Left lung (tissue), 10 donors: Measurements from ENCODE around the gene IKZF2. TPM values are rescaled to one million over a fixed set of nuclear protein-coding genes. Genes with fewer than 3 reads are reported as not detected.

Experiments
- ATAC-seq: fragments of 200-7000 bp; cut with Tn5 transposase; one replicate; pipeline ENCODE4 v1.9.1; 2020; ENCODE audit warnings: moderate library complexity
- DNase-seq, 4 donors: peaks; one replicate each; pipeline ENCODE4 v3.0.0-alpha.2; 2013 to 2020
- H3K27ac ChIP-seq, 2 donors: fragments of 200-600 bp; sonication (generic) in 1 of 2; one replicate each; pipeline versions ENCODE4 v1.5.0 to v1.8.0; 2020 to 2021
- H3K27me3 ChIP-seq, 2 donors: fragments of 200-600 bp; sonication (generic) in 1 of 2; one replicate each; pipeline versions ENCODE4 v1.5.0 to v1.8.0; 2020 to 2021
- H3K36me3 ChIP-seq, 2 donors: fragments of 200-600 bp; sonication (generic) in 1 of 2; one replicate each; pipeline versions ENCODE4 v1.5.0 to v1.8.0; 2020 to 2021
- H3K4me1 ChIP-seq, 2 donors: fragments of 200-600 bp; one replicate each; pipeline ENCODE4 v1.8.0; 2021
- H3K4me3 ChIP-seq, 2 donors: fragments of 200-600 bp; sonication (generic) in 1 of 2; one replicate each; pipeline versions ENCODE4 v1.5.0 to v1.8.0; 2020 to 2021; ENCODE audit warnings: mild to moderate bottlenecking in 1 of 2
- H3K9me3 ChIP-seq, 2 donors: fragments of 200-600 bp; sonication (generic) in 1 of 2; one replicate each; pipeline versions ENCODE4 v1.5.0 to v1.8.0; 2020 to 2021
- intact Hi-C, 2 donors: fragments of 100-400 bp; cut with DNase I; formaldehyde crosslinking; loops; one replicate each; pipeline versions ENCODE4 v1.11.2 to v1.14.2; 2022
- polyA plus RNA-seq, 6 donors: library from polyadenylated mRNA; unstranded; fragments of 120-200 nt; gene quantifications; one replicate each; pipeline ENCODE4 v1.2.1, GENCODE V29; 2013; ENCODE audit not compliant: insufficient read length in 6 of 6
- total RNA-seq, 2 donors: library from RNA; stranded (reverse); fragmentation: NEBNext Ultra II Directional; extraction: Animal tissue kit (Norgen Biotek cat#: 25700); gene quantifications; one replicate each; pipeline ENCODE4 v1.2.1, GENCODE V29; 2021
- TF ChIP-seq, protein P1 (sequence below), 2 donors: fragments of 200-600 bp; sonication (generic) in 1 of 2; IDR thresholded peaks; one replicate each; pipeline versions ENCODE4 v1.5.0 to v1.8.0; 2021; ENCODE audit warnings: antibody characterized with exemption in 2 of 2
- donor health status: DM: no; HTN: yes; CAD: no.
- donor health status: DM: no; HTN: no; CAD: no.

The IKZF2 gene
- total and polyA plus RNA-seq, 8 donors, result 9.6 to 15.4 (median 12.2) TPM

DNA sequence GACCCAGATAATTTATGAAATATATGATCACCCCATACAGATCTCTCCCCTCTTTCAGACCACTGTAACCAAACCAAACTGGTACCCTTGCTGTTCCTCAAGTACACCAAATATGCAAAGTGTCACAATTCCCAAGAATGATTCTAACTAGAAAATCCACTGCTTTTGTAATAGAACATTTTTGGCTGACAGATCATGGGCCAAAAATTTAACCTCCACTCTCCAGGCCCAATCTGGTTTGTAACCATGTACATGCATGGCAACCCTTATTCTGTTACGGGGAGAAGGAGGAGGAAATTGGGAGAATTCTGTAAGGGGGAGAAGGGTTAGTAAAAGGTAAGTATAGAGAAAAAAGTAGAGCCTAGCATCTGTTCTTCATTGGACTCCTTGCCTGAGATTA, 62.0 kb downstream of the IKZF2 start:
- TF ChIP-seq, protein P1, sequence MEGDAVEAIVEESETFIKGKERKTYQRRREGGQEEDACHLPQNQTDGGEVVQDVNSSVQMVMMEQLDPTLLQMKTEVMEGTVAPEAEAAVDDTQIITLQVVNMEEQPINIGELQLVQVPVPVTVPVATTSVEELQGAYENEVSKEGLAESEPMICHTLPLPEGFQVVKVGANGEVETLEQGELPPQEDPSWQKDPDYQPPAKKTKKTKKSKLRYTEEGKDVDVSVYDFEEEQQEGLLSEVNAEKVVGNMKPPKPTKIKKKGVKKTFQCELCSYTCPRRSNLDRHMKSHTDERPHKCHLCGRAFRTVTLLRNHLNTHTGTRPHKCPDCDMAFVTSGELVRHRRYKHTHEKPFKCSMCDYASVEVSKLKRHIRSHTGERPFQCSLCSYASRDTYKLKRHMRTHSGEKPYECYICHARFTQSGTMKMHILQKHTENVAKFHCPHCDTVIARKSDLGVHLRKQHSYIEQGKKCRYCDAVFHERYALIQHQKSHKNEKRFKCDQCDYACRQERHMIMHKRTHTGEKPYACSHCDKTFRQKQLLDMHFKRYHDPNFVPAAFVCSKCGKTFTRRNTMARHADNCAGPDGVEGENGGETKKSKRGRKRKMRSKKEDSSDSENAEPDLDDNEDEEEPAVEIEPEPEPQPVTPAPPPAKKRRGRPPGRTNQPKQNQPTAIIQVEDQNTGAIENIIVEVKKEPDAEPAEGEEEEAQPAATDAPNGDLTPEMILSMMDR (IDR thresholded peaks at IDR 0.05), result no peak
- no peak for DNase-seq
- ATAC-seq, result no peak
- Histone ChIP-seq H3K27me3 (no peaks in the 10 kb centered on the region), H3K36me3 (no peaks in the 10 kb centered on the region), H3K4me3 (no peak overlapping the region), H3K27ac (no peak overlapping the region), H3K4me1 (no peaks in the 10 kb centered on the region), H3K9me3 (no peaks in the 10 kb centered on the region)
- intact Hi-C loops, result no loop called here

DNA sequence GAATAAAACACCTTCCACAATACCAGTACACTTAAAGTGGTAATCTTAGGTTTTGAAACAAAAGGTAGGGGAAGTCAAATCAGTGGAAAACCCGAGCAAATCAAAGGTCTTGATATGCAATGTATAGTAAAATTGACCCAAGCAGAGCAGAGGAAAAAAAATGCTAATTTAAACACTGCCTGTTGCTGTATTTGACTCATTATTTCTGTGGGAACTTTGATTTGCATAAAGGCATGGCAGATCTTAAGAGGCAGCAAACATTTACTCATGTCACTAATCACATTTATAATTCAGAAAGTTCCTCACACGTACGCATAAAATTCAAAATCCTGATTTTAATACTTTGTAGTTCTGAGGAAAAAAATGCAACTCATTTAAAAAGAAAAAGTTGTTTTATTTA, 64.4 kb downstream of the IKZF2 start:
- TF ChIP-seq, protein P1 (IDR thresholded peaks at IDR 0.05), result no peak
- H3K4me3 ChIP-seq, result no peak overlapping the region

GRCh38 chr2:213086571-213086970, 64.8 kb downstream of the IKZF2 start:
- no peaks in the 10 kb centered on the region for H3K9me3 ChIP-seq
- H3K36me3 ChIP-seq, result no peaks in the 10 kb centered on the region
- no peak overlapping the region for H3K27ac ChIP-seq
- TF ChIP-seq, protein P1 (IDR thresholded peaks at IDR 0.05), result no peak
- intact Hi-C loops, result no loop called here
- ATAC-seq, result peak; percentile 24
- no peak overlapping the region for H3K4me3 ChIP-seq
- no peaks in the 10 kb centered on the region for H3K27me3 ChIP-seq
- no peak for DNase-seq
- no peaks in the 10 kb centered on the region for H3K4me1 ChIP-seq

More for the DNA sequence above, 64.4 kb downstream of the IKZF2 start:
- H3K36me3 ChIP-seq, result no peaks in the 10 kb centered on the region
- no peaks in the 10 kb centered on the region for H3K27me3 ChIP-seq
- intact Hi-C loops, result no loop called here
- no peak for DNase-seq
- no peak overlapping the region for H3K27ac ChIP-seq
- no peaks in the 10 kb centered on the region for H3K9me3 ChIP-seq
- ATAC-seq, result no peak
- H3K4me1 ChIP-seq, result no peaks in the 10 kb centered on the region

- DNase-seq, result no peak
- Histone ChIP-seq H3K4me1 (no peaks in the 10 kb centered on the region), H3K4me3 (no peak overlapping the region), H3K27ac (no peak overlapping the region), H3K9me3 (no peaks in the 10 kb centered on the region), H3K27me3 (no peaks in the 10 kb centered on the region), H3K36me3 (no peaks in the 10 kb centered on the region)
- no peak for ATAC-seq
- TF ChIP-seq, protein P1 (IDR thresholded peaks at IDR 0.05), result no peak
- intact Hi-C loops, result no loop called here
These were observed 65.4 kb downstream of the IKZF2 start for GRCh38 chr2:213086050-213086449.

- intact Hi-C loops, result no loop called here
- ATAC-seq (no peak), DNase-seq (no peak)
- Histone ChIP-seq H3K9me3 (no peaks in the 10 kb centered on the region), H3K27ac (no peak overlapping the region), H3K36me3 (no peaks in the 10 kb centered on the region), H3K4me3 (no peak overlapping the region), H3K4me1 (no peaks in the 10 kb centered on the region), H3K27me3 (no peaks in the 10 kb centered on the region)
- TF ChIP-seq, protein P1 (IDR thresholded peaks at IDR 0.05), result no peak
These were observed 65.9 kb downstream of the IKZF2 start for GRCh38 chr2:213085538-213085937.
